Inferior parietal cortex (tissue), 1 donor: ENCODE data around the gene PODXL.

ENCODE experiments used
- DNase-seq: peaks from one replicate; pipeline ENCODE4 v3.0.0-alpha.2; 2016; ENCODE audit errors: extremely low spot score

The PODXL gene

DNA sequence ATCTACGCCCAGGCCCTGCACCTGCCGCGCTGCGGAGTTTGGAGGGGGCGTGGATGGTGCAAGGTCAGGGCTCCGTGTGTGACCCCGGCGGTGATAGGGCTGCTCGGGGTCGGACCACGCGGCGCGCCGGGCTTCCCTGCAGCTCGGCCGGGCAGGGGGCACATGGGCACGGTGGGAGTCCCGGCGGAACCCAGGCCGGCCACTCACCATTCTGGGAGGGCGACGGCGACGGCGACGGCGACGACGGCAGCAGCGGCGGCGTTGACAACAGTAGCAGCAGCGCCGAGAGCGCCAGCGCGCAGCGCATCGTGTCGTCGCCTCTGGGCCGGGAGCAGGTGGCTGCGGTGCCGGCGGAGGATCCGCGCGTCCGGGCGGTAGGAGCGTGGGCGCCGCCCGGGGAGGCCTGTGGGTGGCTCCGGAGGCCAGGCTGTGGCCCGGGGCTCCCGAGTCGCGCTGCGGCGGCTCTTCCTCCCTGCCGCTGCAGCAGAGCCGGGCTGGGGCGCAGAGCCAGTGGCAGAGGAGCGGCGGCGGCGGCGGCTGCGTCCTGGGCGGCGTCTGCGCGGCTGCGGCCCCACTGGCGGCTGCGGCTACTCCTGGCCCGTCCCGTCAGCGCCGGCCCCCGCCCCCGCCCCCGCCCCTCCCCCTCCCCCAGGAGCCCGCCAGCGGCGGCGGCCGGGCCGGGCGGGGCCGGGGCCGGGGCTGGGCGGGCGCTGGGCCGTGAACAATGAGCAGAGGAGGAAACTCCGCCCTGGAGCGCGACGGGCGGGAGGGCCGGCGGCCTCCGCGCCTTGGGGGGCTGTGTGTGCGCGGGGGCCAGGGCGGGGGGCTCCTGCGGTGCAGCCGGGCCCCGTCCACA, at the start of gene PODXL:
Gene PODXL (minus strand): TSS at position 576 of the 856 bp plus-strand sequence. CDS start 269 bp downstream, at position 307.
- no peak for DNase-seq

DNA sequence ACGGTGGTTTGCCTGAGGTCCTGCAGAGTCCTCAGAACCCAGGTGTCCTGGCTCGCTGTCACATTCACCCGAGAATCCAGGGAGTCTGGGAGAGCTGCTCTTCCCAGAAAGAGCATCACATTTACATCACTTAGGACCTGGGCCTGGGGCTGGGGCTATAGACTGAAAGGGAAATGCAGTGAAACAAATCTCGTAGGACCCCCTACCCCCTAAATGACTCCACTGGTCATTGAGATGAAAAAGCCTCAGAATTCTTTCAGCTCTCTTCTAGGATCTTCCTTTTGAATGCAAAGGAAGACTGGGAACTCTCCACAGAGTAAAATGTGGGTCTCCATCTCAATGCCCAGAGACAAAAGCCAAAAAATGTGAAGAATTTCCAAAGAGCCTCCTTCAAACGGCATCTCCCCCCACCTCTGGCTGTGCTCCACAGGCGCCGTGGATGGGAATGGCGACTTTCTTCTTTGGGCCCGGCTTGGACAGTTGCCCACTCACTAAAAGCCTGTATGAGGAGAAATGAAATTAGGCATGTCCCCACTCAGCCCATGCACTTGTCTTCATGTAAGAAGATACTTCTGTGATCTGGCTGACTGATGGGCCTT, 49.0 kb upstream of the PODXL start:
- DNase-seq = no peak

GRCh38 chr7:131604841-131605279, 48.4 kb upstream of the PODXL start:
- DNase-seq = no peak

GRCh38 chr7:131603932-131604331, 47.5 kb upstream of the PODXL start:
- DNase-seq = no peak

- no peak for DNase-seq
Observed at GRCh38 chr7:131602994-131603372, 46.6 kb upstream of the PODXL start.

- DNase-seq = no peak
Observed at GRCh38 chr7:131602304-131602993, 46.0 kb upstream of the PODXL start.

GRCh38 chr7:131600085-131600881, 43.9 kb upstream of the PODXL start:
- DNase-seq = no peak

GRCh38 chr7:131596785-131597184, 40.4 kb upstream of the PODXL start:
- DNase-seq = no peak

- DNase-seq = no peak
Observed at GRCh38 chr7:131595699-131596098, 39.3 kb upstream of the PODXL start.

DNA sequence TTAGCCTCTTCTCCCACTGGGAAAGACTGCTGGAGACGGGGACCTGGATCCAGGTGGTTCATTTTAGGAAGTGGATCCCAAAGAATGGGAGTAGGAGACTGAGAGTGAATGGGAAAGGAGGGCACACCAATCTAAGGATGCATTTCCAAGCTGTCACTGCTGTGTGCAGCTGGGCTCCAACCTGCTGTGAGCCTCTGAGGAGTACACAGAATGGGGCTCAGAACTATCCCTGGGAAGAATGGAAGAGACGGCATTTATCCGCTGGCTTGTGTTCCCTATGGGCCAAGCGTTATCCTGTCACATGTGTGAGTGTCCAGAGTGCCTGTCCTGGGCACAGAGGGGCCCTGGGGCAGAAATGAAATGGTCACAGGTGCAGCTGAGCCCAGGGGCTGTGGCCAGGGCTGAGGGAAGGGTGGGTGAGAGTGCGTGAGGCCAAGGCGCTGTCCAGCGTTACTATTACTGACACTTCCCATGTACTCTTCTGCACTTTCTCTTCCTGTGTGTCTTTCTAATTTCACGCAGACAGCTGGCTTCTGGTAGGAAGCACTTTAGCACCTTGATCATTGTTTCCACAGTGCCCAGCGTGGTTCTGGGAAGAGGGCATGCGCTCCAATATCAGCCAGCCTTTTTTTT, 35.4 kb upstream of the PODXL start:
- no peak for DNase-seq

DNA sequence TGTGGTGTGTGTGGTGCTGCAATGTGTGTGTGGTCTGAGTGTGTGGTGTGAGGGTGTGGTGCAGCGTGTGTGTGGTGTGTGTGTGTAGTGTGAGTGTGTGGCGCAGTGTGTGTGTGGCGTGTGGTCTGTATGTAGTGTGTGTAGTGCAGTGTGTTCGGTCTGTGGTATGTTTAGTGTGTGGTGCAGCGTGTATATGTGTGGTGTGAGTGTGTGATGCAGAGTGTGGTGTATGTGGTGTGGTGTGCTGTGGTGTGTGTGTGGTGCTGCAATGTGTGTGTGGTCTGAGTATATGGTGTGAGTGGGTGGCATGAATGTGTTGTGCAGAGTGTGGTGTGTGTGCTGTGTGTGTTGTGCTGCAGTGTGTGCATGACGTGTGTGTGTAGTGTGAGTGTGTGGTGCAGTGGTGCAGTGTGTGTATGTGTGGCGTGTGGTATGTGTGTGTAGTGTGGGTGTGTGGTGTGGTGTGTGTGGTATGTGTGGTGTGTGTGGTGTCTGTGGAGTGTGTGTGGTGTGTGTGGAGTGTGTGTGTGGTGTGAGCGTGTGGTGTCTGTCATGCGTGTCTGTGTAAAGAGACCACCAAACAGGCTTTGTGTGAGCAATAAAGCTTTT, 31.0 kb upstream of the PODXL start:
- DNase-seq = no peak

- DNase-seq = no peak
Observed at GRCh38 chr7:131586759-131587158, 30.3 kb upstream of the PODXL start.

- no peak for DNase-seq
Observed at GRCh38 chr7:131586259-131586658, 29.8 kb upstream of the PODXL start.

DNA sequence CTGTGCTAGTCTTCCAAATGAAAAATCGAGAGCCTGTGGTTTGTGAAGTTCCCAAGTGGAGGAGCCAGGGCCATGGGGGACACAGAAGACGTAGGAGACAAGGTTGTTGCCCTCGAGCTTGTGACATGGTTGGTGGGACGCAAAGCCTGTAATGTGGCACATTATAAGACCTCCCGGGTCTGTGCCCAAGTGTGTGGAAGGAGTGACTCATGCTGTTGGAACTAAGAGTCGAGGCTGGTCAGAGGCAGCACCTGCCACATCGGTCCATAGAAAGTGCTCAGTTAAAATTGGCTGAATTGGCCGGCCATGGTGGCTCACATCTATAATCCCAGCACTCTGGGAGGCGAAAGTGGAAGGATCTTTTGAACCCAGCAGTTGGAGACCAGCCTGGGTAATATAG, 27.0 kb upstream of the PODXL start:
- no peak for DNase-seq

GRCh38 chr7:131581241-131582051, 25.0 kb upstream of the PODXL start:
- DNase-seq = no peak

DNA sequence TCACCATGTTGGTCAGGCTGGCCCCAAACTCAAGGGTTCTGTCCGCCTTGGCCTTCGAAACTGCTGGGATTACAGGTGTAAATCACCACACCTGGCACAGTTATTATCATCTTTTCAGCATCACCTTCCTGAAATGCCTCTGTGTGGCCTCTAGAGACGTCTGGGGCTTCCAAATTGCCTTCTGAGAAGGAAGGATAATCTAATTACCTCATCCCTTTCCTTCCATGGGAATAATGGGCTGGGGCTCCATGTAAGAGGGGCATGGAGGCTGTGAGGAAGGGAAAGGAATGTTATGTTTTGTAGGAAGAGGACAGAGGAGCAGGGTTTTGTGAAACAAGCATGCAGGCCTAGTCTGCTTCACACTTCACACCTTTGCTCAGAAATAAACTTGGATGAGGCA, 22.2 kb upstream of the PODXL start:
- DNase-seq = no peak

- no peak for DNase-seq
Observed at GRCh38 chr7:131574741-131575140, 18.3 kb upstream of the PODXL start.

GRCh38 chr7:131570401-131570800, 14.0 kb upstream of the PODXL start:
- no peak for DNase-seq

DNA sequence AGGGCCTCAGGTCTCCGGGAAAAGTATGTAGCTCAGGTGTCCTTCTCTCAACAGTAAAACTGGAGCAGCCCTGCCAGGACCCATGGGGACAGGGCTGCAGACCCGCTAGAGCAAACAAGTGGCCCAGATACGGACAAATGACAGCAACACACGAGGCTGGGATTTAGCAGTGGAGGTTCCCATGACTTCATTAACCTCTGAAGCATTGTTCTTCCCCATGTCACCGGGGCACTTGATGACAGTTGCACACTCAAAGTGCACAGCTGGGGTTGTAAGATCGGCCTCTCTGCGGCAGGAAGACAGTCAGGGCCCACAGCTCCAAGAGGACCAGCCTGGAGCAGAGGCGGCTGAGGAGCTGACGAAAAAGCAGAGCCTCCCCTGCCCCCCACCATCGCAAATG, 12.5 kb upstream of the PODXL start:
- DNase-seq = no peak

GRCh38 chr7:131568510-131568909, 12.1 kb upstream of the PODXL start:
- no peak for DNase-seq
